ENCODE measurements around the gene SLC25A23. TPM values are rescaled to one million over a fixed set of nuclear protein-coding genes. Genes with fewer than 3 reads are reported as not detected.

The SLC25A23 gene
- total RNA-seq, 4 donors from 2014 or later: 111 to 328 (median 240) TPM

DNA sequence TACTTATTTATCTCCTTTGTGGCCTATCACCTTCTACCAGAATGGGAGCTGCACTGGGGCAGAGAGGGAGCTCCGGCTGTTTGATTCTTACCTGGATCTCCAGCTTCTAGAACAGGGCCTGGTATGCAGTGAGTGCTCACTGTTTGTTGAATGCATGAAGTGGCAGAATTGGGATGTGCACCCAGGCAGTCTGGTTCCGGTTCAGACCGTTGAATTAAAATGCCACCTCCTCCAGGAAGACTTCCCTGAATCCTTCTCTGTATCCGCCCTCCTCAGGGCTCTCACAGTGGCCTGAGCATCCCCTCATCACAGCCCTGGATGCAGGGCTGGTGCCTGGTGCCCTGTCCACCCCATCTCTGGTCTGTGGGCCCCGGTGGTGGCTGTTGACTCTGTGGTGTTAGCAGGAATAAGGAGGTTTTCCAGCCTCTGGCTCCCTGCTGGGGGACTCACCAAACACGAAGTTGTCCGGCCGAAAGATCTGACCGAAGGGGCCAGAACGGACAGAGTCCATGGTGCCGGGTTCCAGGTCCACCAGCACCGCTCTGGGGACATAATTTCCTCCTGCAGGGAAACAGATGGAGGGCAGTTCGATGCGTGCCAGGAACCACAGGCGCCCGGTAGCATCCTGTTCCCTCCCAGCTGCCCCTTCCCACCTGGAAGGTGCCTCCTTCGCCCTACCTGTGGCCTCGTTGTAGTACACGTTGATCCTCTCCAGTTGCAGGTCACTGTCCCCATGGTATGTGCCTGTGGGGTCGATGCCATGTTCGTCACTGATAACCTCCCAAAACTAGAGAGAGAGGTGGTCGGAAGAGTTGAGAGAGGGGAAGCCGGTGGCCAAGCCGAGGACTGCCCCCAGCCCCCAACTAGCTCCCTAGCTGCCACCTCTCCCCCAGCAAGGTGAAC lies 41.5 kb upstream of the SLC25A23 start:
- no peaks in the 10 kb centered on the region for H3K36me3 ChIP-seq
- peaks cover 0 to 12% (median 6%) of the 10 kb centered on the region in 3 donors for H3K4me1 ChIP-seq
- H3K27me3 ChIP-seq: peaks cover 80% of the 10 kb centered on the region
- H3K9me3 ChIP-seq: no peaks in the 10 kb centered on the region
- 67 to 100% methylated on average over 1 to 6 of the region's 24 CpGs for WGBS, 2 donors (ENCODE audit: low coverage in 1 of 2)
- no peak overlapping the region for H3K27ac ChIP-seq
- no peak for ATAC-seq
- H3K4me3 ChIP-seq: peak overlapping the region in 1 of 2 donors; percentile 48
- TF ChIP-seq, protein P1, sequence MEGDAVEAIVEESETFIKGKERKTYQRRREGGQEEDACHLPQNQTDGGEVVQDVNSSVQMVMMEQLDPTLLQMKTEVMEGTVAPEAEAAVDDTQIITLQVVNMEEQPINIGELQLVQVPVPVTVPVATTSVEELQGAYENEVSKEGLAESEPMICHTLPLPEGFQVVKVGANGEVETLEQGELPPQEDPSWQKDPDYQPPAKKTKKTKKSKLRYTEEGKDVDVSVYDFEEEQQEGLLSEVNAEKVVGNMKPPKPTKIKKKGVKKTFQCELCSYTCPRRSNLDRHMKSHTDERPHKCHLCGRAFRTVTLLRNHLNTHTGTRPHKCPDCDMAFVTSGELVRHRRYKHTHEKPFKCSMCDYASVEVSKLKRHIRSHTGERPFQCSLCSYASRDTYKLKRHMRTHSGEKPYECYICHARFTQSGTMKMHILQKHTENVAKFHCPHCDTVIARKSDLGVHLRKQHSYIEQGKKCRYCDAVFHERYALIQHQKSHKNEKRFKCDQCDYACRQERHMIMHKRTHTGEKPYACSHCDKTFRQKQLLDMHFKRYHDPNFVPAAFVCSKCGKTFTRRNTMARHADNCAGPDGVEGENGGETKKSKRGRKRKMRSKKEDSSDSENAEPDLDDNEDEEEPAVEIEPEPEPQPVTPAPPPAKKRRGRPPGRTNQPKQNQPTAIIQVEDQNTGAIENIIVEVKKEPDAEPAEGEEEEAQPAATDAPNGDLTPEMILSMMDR (IDR thresholded peaks at IDR 0.05): no peak
- TF ChIP-seq EP300 (IDR thresholded peaks at IDR 0.05): no peak
- TF ChIP-seq POLR2A (IDR thresholded peaks at IDR 0.05): no peak
- TF ChIP-seq POLR2AphosphoS5 (IDR thresholded peaks at IDR 0.05): no peak

DNA sequence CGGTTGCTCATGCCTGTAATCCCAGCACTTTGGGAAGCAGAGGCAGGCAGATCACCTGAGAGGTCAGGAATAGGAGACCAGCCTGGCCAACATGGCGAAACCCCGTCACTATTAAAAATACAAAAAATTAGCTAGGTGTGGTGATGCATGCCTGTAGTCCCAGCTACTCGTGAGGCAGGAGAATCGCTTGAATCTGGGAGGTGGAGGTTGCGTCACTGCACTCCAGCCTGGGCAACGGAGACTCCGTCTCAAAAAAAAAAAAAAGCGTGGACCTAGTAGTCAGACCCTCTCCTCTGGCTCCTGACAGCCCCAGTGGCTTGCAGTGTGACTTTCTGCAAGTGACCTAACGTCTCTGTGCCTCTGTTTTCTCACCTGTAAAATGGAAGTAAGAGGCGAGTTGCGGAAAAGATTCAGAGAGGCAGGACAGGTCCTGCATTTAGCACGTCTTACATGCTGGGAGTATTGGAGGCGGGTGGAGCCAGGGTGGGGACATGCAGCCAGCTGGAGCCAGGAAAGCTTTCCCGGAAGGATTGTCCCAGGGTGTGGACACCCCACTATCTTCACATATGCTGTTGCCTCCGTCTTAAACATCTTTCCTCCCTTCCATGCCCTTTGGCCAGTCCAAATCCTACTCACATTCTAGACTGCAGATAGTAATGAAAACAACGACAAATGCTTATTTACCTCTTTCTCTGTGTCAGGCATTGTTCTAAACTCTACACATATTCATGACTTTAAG lies 39.6 kb upstream of the SLC25A23 start:
- H3K36me3 ChIP-seq: no peaks in the 10 kb centered on the region
- peaks cover 0 to 12% (median 6%) of the 10 kb centered on the region in 3 donors for H3K4me1 ChIP-seq
- H3K27ac ChIP-seq: no peak overlapping the region
- WGBS, 2 donors (ENCODE audit: low coverage in 1 of 2): 63 to 69% methylated on average over 13 to 15 of the region's 17 CpGs
- no peak for TF ChIP-seq POLR2A (IDR thresholded peaks at IDR 0.05)
- TF ChIP-seq, protein P1 (IDR thresholded peaks at IDR 0.05): no peak
- no peak overlapping the region for H3K4me3 ChIP-seq
- no peak for ATAC-seq
- H3K9me3 ChIP-seq: no peaks in the 10 kb centered on the region
- H3K27me3 ChIP-seq: peaks cover 62% of the 10 kb centered on the region

DNA sequence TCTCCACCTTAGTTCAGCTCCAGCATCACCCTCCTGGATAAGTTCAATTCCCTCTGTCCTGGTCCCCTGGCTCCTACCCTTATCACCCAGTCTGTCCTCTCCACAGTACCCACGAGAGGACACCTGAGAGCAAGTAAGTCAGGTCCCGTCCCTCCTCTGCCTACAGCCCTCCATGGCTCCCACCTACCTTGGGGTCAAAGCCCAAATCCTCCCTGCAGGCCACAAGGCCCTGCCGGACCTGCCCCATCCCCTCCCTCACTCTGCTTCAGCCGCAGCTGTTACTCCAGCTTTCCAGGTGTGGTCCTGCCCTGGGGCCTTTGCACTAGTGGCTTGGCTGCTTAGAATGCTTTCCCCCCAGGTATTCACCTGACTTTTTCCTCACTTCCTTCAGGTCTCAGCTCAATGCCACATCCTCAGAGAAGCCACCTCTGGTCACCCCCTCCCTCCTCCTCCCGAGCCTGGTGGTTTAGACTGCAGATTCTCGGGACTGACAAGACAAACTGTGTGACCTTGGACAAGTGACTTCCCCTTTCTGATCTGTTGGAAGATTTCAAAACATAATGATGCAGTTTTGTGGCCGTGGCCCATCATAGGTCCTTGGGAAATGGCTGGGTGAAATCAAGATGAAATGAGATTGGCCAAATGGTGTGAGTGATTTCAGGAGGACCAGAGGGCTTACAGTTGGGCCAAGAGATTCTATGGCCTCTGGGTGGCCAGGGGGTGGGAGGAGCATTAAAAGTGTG lies 38.9 kb upstream of the SLC25A23 start:
- no peak overlapping the region for H3K4me3 ChIP-seq
- H3K27ac ChIP-seq: no peak overlapping the region
- no peaks in the 10 kb centered on the region for H3K9me3 ChIP-seq
- peaks cover 0 to 12% (median 6%) of the 10 kb centered on the region in 3 donors for H3K4me1 ChIP-seq
- TF ChIP-seq, protein P1 (IDR thresholded peaks at IDR 0.05): no peak
- TF ChIP-seq POLR2AphosphoS5 (IDR thresholded peaks at IDR 0.05) (no peak), POLR2A (IDR thresholded peaks at IDR 0.05) (no peak), EP300 (IDR thresholded peaks at IDR 0.05) (no peak)
- peaks cover 54% of the 10 kb centered on the region for H3K27me3 ChIP-seq
- ATAC-seq: no peak
- WGBS, 2 donors (ENCODE audit: low coverage in 1 of 2): 63 to 100% methylated on average over 4 of the region's 7 CpGs
- H3K36me3 ChIP-seq: no peaks in the 10 kb centered on the region

DNA sequence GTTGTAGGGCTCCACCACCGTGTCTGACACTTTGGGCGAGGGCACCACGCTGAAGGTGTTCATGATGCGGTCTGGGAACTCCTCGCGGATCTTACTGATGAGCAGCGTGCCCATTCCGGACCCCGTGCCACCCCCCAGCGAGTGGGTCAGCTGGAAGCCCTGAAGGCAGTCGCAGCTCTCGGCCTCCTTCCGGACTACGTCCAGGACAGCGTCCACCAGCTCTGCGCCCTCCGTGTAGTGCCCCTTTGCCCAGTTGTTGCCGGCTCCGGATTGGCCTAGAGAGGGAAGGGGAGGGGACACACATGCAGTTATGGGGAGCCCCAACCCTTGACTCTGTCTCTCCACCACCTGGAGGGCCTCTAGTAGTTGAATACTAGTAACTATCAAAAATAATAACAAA lies 36.4 kb upstream of the SLC25A23 start:
- no peaks in the 10 kb centered on the region for H3K36me3 ChIP-seq
- no peaks in the 10 kb centered on the region for H3K4me1 ChIP-seq
- ATAC-seq: no peak
- H3K27ac ChIP-seq: no peak overlapping the region
- TF ChIP-seq EP300 (IDR thresholded peaks at IDR 0.05) (no peak), POLR2A (IDR thresholded peaks at IDR 0.05) (no peak), POLR2AphosphoS5 (IDR thresholded peaks at IDR 0.05) (no peak)
- TF ChIP-seq, protein P1 (IDR thresholded peaks at IDR 0.05): no peak
- peaks cover 0 to 18% (median 0%) of the 10 kb centered on the region in 3 donors for H3K9me3 ChIP-seq
- peaks cover 29% of the 10 kb centered on the region for H3K27me3 ChIP-seq
- H3K4me3 ChIP-seq: no peak overlapping the region
- 88% methylated on average over 3 of the region's 19 CpGs; no CpG with 5 or more reads in 1 of the 2 donors for WGBS, 2 donors (ENCODE audit: low coverage in 1 of 2)
